PFSK-1 (cell line): ENCODE data around the gene RMI1.

Source experiments
- REST ChIP-seq, 2 experiments: IDR thresholded peaks; 2 replicates each; pipeline versions ENCODE4 v1.6.1 to v1.8.0; 2011 to 2012; ENCODE audit warnings: low read depth in 2 of 2, low read length in 2 of 2, control low read depth in 1 of 2, inconsistent platforms in 1 of 2, mild to moderate bottlenecking in 1 of 2, moderate library complexity in 1 of 2; ENCODE audit not compliant: insufficient read depth in 1 of 2
- SIN3A ChIP-seq: IDR thresholded peaks from 2 replicates; pipeline ENCODE4 v1.6.1; 2012; ENCODE audit warnings: mild to moderate bottlenecking, low read length, moderate library complexity, borderline replicate concordance; ENCODE audit not compliant: insufficient read depth

GRCh38 chr9:84031534-84031933 is 50.9 kb downstream of the RMI1 start:
- TF ChIP-seq REST (IDR thresholded peaks at IDR 0.05; ENCODE audit: insufficient read depth in 1 of 2, low read depth in 2 of 2, low read length in 2 of 2), result no peak
- TF ChIP-seq SIN3A, result no peak
